Measurements from ENCODE around the gene CARMIL1.

The CARMIL1 gene

GRCh38 chr6:25458485-25458884 is 179.3 kb downstream of the CARMIL1 start:
- H3K4me3 ChIP-seq (ENCODE audit: low read depth, low read length): no peak overlapping the region
- no peak for DNase-seq (ENCODE audit: low read depth)
- no peak for TF ChIP-seq CTCF (IDR thresholded peaks at IDR 0.05; ENCODE audit: control insufficient read depth, extremely low read depth, insufficient read depth)

GRCh38 chr6:25462235-25462897 is 183.2 kb downstream of the CARMIL1 start:
- H3K4me3 ChIP-seq (ENCODE audit: low read depth, low read length): no peak overlapping the region
- no peak for TF ChIP-seq CTCF (IDR thresholded peaks at IDR 0.05; ENCODE audit: control insufficient read depth, extremely low read depth, insufficient read depth)
- DNase-seq (ENCODE audit: low read depth): no peak

GRCh38 chr6:25463441-25463840 is 184.3 kb downstream of the CARMIL1 start:
- TF ChIP-seq CTCF (IDR thresholded peaks at IDR 0.05; ENCODE audit: control insufficient read depth, extremely low read depth, insufficient read depth): no peak
- no peak overlapping the region for H3K4me3 ChIP-seq (ENCODE audit: low read depth, low read length)
- no peak for DNase-seq (ENCODE audit: low read depth)

- no peak for TF ChIP-seq CTCF (IDR thresholded peaks at IDR 0.05; ENCODE audit: control insufficient read depth, extremely low read depth, insufficient read depth)
- no peak overlapping the region for H3K4me3 ChIP-seq (ENCODE audit: low read depth, low read length)
These were observed 185.1 kb downstream of the CARMIL1 start for GRCh38 chr6:25464225-25464624.

GRCh38 chr6:25465941-25466340 is 186.8 kb downstream of the CARMIL1 start:
- no peak for TF ChIP-seq CTCF (IDR thresholded peaks at IDR 0.05; ENCODE audit: control insufficient read depth, extremely low read depth, insufficient read depth)
- DNase-seq (ENCODE audit: low read depth): no peak
- no peak overlapping the region for H3K4me3 ChIP-seq (ENCODE audit: low read depth, low read length)

More at GRCh38 chr6:25464225-25464624, 185.1 kb downstream of the CARMIL1 start:
- no peak for DNase-seq (ENCODE audit: low read depth)

GRCh38 chr6:25468881-25469280 is 189.7 kb downstream of the CARMIL1 start:
- TF ChIP-seq CTCF (IDR thresholded peaks at IDR 0.05; ENCODE audit: control insufficient read depth, extremely low read depth, insufficient read depth): no peak

GRCh38 chr6:25469797-25470388 is 190.7 kb downstream of the CARMIL1 start:
- DNase-seq (ENCODE audit: low read depth): no peak
- TF ChIP-seq CTCF (IDR thresholded peaks at IDR 0.05; ENCODE audit: control insufficient read depth, extremely low read depth, insufficient read depth): no peak
- no peak overlapping the region for H3K4me3 ChIP-seq (ENCODE audit: low read depth, low read length)

More at GRCh38 chr6:25468881-25469280, 189.7 kb downstream of the CARMIL1 start:
- no peak overlapping the region for H3K4me3 ChIP-seq (ENCODE audit: low read depth, low read length)
- DNase-seq (ENCODE audit: low read depth): no peak

Data from LNCaP clone FGC (cell line).